Measurements from ENCODE around the gene PRKD2. TPM values are rescaled to one million over a fixed set of nuclear protein-coding genes. Genes with fewer than 3 reads are reported as not detected.

PRKD2 gene
- total and polyA plus RNA-seq, 11 donors = 8.4 to 32.8 (median 12.1) TPM

DNA sequence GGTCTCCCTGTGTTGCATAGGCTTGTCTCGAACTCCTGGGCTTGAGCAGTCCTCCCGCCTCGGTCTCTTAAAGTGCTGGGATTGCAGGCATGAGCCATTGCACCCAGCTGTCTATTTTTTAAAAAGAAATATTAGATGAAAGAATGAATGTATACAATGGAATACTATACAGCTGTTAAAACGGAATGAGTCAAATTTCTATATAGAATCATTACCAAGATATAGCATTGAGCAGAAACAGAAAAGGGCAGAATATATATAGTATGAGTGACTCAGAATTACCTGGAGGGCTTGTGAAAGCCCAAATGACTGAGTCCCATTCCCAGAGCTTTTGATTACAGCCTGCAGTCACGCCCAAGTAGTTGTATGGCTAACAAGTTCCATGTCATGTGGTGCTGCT lies 60.4 kb downstream of the PRKD2 start:
- no peak overlapping the region for H3K4me3 ChIP-seq
- peaks cover 0 to 31% (median 0%) of the 10 kb centered on the region in 9 donors for H3K27me3 ChIP-seq
- H3K27ac ChIP-seq = peak overlapping the region in 1 of 12 donors; percentile 44
- peaks cover 0 to 30% (median 17%) of the 10 kb centered on the region in 12 donors for H3K4me1 ChIP-seq
- TF ChIP-seq, protein P1, sequence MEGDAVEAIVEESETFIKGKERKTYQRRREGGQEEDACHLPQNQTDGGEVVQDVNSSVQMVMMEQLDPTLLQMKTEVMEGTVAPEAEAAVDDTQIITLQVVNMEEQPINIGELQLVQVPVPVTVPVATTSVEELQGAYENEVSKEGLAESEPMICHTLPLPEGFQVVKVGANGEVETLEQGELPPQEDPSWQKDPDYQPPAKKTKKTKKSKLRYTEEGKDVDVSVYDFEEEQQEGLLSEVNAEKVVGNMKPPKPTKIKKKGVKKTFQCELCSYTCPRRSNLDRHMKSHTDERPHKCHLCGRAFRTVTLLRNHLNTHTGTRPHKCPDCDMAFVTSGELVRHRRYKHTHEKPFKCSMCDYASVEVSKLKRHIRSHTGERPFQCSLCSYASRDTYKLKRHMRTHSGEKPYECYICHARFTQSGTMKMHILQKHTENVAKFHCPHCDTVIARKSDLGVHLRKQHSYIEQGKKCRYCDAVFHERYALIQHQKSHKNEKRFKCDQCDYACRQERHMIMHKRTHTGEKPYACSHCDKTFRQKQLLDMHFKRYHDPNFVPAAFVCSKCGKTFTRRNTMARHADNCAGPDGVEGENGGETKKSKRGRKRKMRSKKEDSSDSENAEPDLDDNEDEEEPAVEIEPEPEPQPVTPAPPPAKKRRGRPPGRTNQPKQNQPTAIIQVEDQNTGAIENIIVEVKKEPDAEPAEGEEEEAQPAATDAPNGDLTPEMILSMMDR (IDR thresholded peaks at IDR 0.05) = no peak
- no peak for DNase-seq
- H3K36me3 ChIP-seq = peaks cover 0 to 11% (median 0%) of the 10 kb centered on the region in 9 donors
- intact Hi-C loops (cut with DNase I) = no loop called here
- ATAC-seq = no peak
- 95 to 99% (median 98%) methylated on average over 5 of the region's 5 CpGs for WGBS, 4 donors
- no peaks in the 10 kb centered on the region for H3K9me3 ChIP-seq

DNA sequence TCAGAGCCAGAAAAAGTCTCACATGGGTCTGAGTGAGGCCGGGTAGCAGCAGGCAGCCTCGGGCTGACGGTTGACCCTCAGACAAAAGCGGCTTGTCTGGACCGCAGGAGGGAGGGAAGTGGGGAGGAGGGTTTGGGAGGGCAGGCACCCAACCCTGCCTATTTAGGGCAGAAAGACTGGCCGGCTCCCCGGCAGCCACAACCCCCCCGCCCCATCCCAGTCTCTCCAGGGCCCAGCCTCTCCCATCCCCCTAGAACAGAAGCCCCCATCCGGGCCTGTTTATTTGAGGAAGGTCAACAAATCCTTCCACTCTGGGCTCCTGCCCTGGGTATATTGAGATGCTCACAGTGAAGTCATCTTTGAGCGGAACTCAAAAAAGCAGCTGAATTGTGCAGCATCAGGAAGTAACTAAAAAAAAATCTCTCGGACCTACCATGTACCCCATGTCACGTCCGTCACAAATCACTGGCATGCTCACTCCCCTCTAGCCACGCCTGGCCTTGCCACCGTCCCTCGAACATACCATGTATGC lies 62.2 kb downstream of the PRKD2 start:
- Histone ChIP-seq H3K4me3 (peak overlapping the region in 1 of 12 donors; percentile 7), H3K9me3 (no peaks in the 10 kb centered on the region), H3K4me1 (peaks cover 0 to 19% (median 7%) of the 10 kb centered on the region in 12 donors), H3K36me3 (peaks cover 0 to 11% (median 0%) of the 10 kb centered on the region in 9 donors), H3K27ac (peak overlapping the region in 8 of 12 donors; percentile 10 to 74 (median 52)), H3K27me3 (peaks cover 0 to 36% (median 0%) of the 10 kb centered on the region in 9 donors)
- intact Hi-C loops (cut with DNase I) = no loop called here
- 57 to 65% (median 63%) methylated on average over 13 to 16 of the region's 16 CpGs for WGBS, 4 donors
- ATAC-seq (peak in 1 of 4 donors; percentile 45), DNase-seq (peak in 2 of 5 donors; percentile 36 to 40)
- no peak for TF ChIP-seq POLR2A (IDR thresholded peaks at IDR 0.05)
- TF ChIP-seq, protein P1 (IDR thresholded peaks at IDR 0.05) = no peak

DNA sequence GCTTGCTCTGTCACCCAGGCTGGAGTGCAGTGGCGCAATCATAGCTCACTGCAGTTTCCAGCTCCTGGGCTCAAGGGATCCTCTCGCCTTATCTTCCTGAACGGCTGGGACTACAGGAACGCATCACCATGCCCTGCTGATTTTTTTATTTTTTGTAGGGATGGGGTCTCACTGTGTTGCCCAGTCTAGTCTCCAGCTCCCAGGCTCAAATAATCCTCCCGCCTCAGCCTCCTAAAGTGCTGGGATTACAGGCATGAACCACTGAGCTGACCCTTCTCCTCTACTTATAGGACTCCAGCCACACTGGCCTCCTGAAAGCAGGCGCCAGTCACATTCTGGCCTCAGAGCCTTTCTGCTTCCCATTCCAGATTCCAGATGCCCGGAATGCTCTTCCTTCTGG lies 66.5 kb downstream of the PRKD2 start:
- no peak for TF ChIP-seq POLR2A (IDR thresholded peaks at IDR 0.05)
- TF ChIP-seq, protein P1 (IDR thresholded peaks at IDR 0.05) = no peak
- ATAC-seq (no peak), DNase-seq (no peak)
- H3K36me3 ChIP-seq = peaks cover 0 to 17% (median 4%) of the 10 kb centered on the region in 9 donors
- no peak overlapping the region for H3K27ac ChIP-seq
- peaks cover 0 to 47% (median 0%) of the 10 kb centered on the region in 9 donors for H3K27me3 ChIP-seq
- H3K4me3 ChIP-seq = no peak overlapping the region
- peaks cover 0 to 9% (median 0%) of the 10 kb centered on the region in 12 donors for H3K4me1 ChIP-seq
- intact Hi-C loops (cut with DNase I) = no loop called here
- WGBS, 4 donors = 87 to 89% (median 88%) methylated on average over 7 of the region's 7 CpGs
- peaks cover 0 to 11% (median 0%) of the 10 kb centered on the region in 12 donors for H3K9me3 ChIP-seq

DNA sequence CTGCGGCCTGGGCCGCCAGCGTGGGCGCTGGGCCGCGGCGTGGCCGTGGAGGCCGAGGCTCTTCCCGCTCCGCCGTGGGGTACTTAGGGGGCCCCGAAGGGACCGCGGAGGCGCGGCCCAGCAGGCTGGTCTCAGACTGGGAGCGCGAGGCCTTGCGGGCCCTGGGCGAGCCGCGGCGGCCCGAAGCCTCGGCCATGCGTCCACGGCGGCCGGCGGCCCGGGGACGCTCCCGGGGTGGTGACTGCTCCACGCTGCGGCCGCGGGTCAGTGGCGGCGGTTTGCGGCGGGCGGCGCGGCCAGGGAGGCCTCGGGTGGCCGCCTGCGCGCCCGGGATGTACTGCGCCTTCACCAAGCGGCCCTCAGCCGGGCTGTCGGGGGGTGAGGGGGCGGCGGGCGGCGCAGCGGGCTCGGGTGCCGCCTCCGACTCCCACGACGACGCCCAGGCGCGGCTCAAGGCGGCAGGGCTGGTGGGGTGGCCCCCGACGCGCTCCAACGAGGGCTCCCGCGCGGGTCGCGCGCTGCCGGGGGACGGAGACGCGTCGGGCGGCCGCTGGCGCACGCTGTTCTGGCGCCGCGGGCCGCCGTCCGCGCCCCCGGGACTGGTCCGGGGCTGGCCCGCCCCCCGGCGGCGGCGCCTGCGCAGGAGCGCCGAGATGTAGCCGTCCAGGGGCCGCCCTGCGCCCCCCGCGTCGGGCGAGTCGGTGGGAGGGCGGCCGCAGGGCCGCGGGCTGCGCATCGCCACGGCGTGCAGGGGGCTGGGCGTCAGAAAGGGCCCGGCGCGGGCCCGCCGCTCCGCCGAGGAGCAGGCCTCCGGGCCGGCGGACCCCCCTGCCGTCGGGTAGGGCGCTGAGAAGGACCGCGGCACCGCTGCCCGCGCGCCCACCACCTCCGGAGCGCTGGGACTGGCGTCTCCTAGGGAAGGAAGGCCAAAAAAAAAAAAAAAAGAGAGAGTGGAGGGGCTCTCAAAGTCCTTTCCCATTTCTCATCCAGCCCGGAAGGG lies 67.7 kb downstream of the PRKD2 start:
- H3K27ac ChIP-seq = no peak overlapping the region
- peaks cover 0 to 17% (median 4%) of the 10 kb centered on the region in 9 donors for H3K36me3 ChIP-seq
- DNase-seq (no peak), ATAC-seq (no peak)
- H3K4me3 ChIP-seq = no peak overlapping the region
- no peak for TF ChIP-seq POLR2A (IDR thresholded peaks at IDR 0.05)
- TF ChIP-seq, protein P1 (IDR thresholded peaks at IDR 0.05) = no peak
- intact Hi-C loops (cut with DNase I) = no loop called here
- WGBS, 4 donors = 62 to 75% (median 68%) methylated on average over 50 to 144 of the region's 144 CpGs
- peaks cover 0 to 13% (median 0%) of the 10 kb centered on the region in 12 donors for H3K4me1 ChIP-seq
- H3K9me3 ChIP-seq = peaks cover 0 to 11% (median 0%) of the 10 kb centered on the region in 12 donors
- peaks cover 0 to 58% (median 0%) of the 10 kb centered on the region in 9 donors for H3K27me3 ChIP-seq

Measured in heart left ventricle (tissue), 16 donors.